OCI-LY1 (cell line): ENCODE measurements around the gene UNC80.

ENCODE experiments used
- H2AFZ ChIP-seq: fragments of 200-600 bp; sonication (generic), shearing (Covaris generic); 2 replicates; pipeline ENCODE4 v1.6.0; 2014; ENCODE audit warnings: antibody characterized with exemption, mild to moderate bottlenecking, low read length
- H3F3A ChIP-seq: fragments of 200-600 bp; sonication (generic), shearing (Covaris generic); 2 replicates; pipeline ENCODE4 v1.6.0; 2014; ENCODE audit warnings: mild to moderate bottlenecking, antibody characterized with exemption, low read length, moderate library complexity; ENCODE audit not compliant: insufficient read depth
- H3K27ac ChIP-seq: fragments of 200-600 bp; sonication (generic); 2 replicates; pipeline ENCODE4 v1.5.1; 2014; ENCODE audit warnings: low read length, mixed run types, mild to moderate bottlenecking, low read depth; ENCODE audit not compliant: poor library complexity, severe bottlenecking
- H3K27me3 ChIP-seq: fragments of 200-600 bp; sonication (generic); 2 replicates; pipeline ENCODE4 v1.6.0; 2014; ENCODE audit warnings: antibody characterized with exemption, mild to moderate bottlenecking, low read length, moderate library complexity; ENCODE audit not compliant: insufficient read depth
- H3K36me3 ChIP-seq: fragments of 200-600 bp; sonication (generic); 2 replicates; pipeline ENCODE4 v1.6.1; 2014; ENCODE audit warnings: mild to moderate bottlenecking, antibody characterized with exemption, low read length, moderate library complexity, mixed read lengths; ENCODE audit not compliant: insufficient read depth
- H3K4me1 ChIP-seq: fragments of 200-600 bp; sonication (generic); 2 replicates; pipeline ENCODE4 v1.5.1; 2014; ENCODE audit warnings: mild to moderate bottlenecking, low read length, moderate library complexity; ENCODE audit not compliant: insufficient read depth, severe bottlenecking
- H3K4me2 ChIP-seq: fragments of 200-600 bp; sonication (generic), shearing (Covaris generic); 2 replicates; pipeline ENCODE4 v1.6.1; 2014; ENCODE audit warnings: low read length
- H3K4me3 ChIP-seq: fragments of 200-600 bp; sonication (generic); 2 replicates; pipeline ENCODE4 v1.5.1; 2014; ENCODE audit warnings: low read length, low read depth, mild to moderate bottlenecking, mixed read lengths; ENCODE audit not compliant: poor library complexity, severe bottlenecking
- H3K79me2 ChIP-seq: fragments of 200-600 bp; shearing (Covaris generic); 2 replicates; pipeline ENCODE4 v1.6.1; 2016; ENCODE audit warnings: mixed run types, low read length, mixed read lengths; ENCODE audit not compliant: insufficient read depth
- H3K9ac ChIP-seq: fragments of 200-600 bp; sonication (generic), shearing (Covaris generic); 2 replicates; pipeline ENCODE4 v1.6.1; 2014; ENCODE audit warnings: mild to moderate bottlenecking, low read length, mixed read lengths
- H3K9me2 ChIP-seq: fragments of 200-600 bp; sonication (generic), shearing (Covaris generic); 2 replicates; pipeline ENCODE4 v1.6.1; 2014; ENCODE audit warnings: low read depth, mild to moderate bottlenecking, low read length, mixed read lengths
- H3K9me3 ChIP-seq: fragments of 200-600 bp; shearing (Covaris generic); 2 replicates; pipeline ENCODE4 v1.6.1; 2014; ENCODE audit warnings: low read length, mixed read lengths
- H4K20me1 ChIP-seq: fragments of 200-600 bp; sonication (generic), shearing (Covaris generic); 2 replicates; pipeline ENCODE4 v1.6.0; 2016; ENCODE audit warnings: mild to moderate bottlenecking, low read length; ENCODE audit not compliant: insufficient read depth
- CTCF ChIP-seq: fragments of 200-600 bp; sonication (generic), shearing (Covaris generic); IDR thresholded peaks from 2 replicates; pipeline ENCODE4 v1.5.1; 2017; ENCODE audit warnings: mild to moderate bottlenecking, antibody characterized with exemption, low read length, moderate library complexity, mixed read lengths
- EZH2 ChIP-seq: fragments of 200-600 bp; sonication (generic), shearing (Covaris generic); IDR thresholded peaks from 2 replicates; pipeline ENCODE4 v1.8.0; 2017; ENCODE audit warnings: borderline replicate concordance, mixed run types, mild to moderate bottlenecking, antibody characterized with exemption, low read length, moderate library complexity, mixed read lengths

Gene UNC80

GRCh38 chr2:209907746-209908145 lies 136.1 kb downstream of the UNC80 start:
- Histone ChIP-seq H3K79me2 (no peaks in the 10 kb centered on the region), H3K4me2 (no peak overlapping the region), H3K4me1 (no peaks in the 10 kb centered on the region), H4K20me1 (no peaks in the 10 kb centered on the region), H3F3A (no peaks in the 10 kb centered on the region), H3K9me3 (no peaks in the 10 kb centered on the region), H3K4me3 (no peak overlapping the region), H2AFZ (no peak overlapping the region), H3K27ac (no peak overlapping the region), H3K36me3 (no peaks in the 10 kb centered on the region), H3K9me2 (no peaks in the 10 kb centered on the region), H3K9ac (no peak overlapping the region), H3K27me3 (no peaks in the 10 kb centered on the region)
- TF ChIP-seq EZH2 (no peak), CTCF (no peak)

- no peaks in the 10 kb centered on the region for H3K9me2 ChIP-seq
- H3K27ac ChIP-seq, result no peak overlapping the region
- H3K4me3 ChIP-seq, result no peak overlapping the region
- no peaks in the 10 kb centered on the region for H4K20me1 ChIP-seq
- no peaks in the 10 kb centered on the region for H3K27me3 ChIP-seq
- no peak overlapping the region for H3K9ac ChIP-seq
- no peak overlapping the region for H2AFZ ChIP-seq
- H3K4me1 ChIP-seq, result no peaks in the 10 kb centered on the region
- H3K36me3 ChIP-seq, result no peaks in the 10 kb centered on the region
- H3F3A ChIP-seq, result no peaks in the 10 kb centered on the region
- H3K9me3 ChIP-seq, result no peaks in the 10 kb centered on the region
- H3K79me2 ChIP-seq, result no peaks in the 10 kb centered on the region
- no peak overlapping the region for H3K4me2 ChIP-seq
- no peak for TF ChIP-seq CTCF
- no peak for TF ChIP-seq EZH2
Observed at GRCh38 chr2:209908511-209908910, 136.9 kb downstream of the UNC80 start.

DNA sequence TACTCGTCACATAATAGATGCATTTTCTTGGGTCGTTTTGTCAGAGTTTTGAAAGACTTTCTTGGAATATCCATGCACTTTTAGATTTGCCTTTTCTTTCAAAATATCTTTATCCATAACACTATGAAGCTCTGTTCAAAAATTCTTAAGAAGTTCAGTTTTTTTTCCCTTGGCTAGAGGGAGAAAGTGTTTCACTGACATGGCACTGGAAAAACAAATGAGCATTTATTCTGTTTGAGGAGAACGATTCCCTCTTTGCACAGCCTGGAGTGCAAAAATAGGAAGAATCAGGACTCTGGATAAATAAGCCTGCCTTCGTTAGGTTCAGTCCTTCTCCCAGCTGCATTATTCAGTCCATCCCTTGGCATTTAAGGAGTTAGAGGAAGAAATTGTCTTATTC lies 139.9 kb downstream of the UNC80 start:
- Histone ChIP-seq H3K4me2 (no peak overlapping the region), H3F3A (no peaks in the 10 kb centered on the region)

More for the DNA sequence above, 139.9 kb downstream of the UNC80 start:
- Histone ChIP-seq H4K20me1 (no peaks in the 10 kb centered on the region), H3K4me3 (no peak overlapping the region), H3K9me3 (no peaks in the 10 kb centered on the region), H3K4me1 (no peaks in the 10 kb centered on the region), H3K9me2 (no peaks in the 10 kb centered on the region), H3K9ac (no peak overlapping the region), H3K79me2 (no peaks in the 10 kb centered on the region), H3K36me3 (no peaks in the 10 kb centered on the region), H2AFZ (no peak overlapping the region), H3K27me3 (no peaks in the 10 kb centered on the region), H3K27ac (no peak overlapping the region)
- TF ChIP-seq EZH2 (no peak), CTCF (no peak)
